ENCODE data around the gene CFI.

Gene CFI

GRCh38 chr4:109815151-109816081, 13.6 kb upstream of the CFI start, which contains the start of gene GAR1:
Gene GAR1 (plus strand): TSS chr4:109815762. CDS start chr4:109816165, 403 bp downstream.
- H3K4me3 ChIP-seq (ENCODE audit: low read depth, low read length): peak within 1 kb of the TSS; percentile 96
- TF ChIP-seq, protein P1, sequence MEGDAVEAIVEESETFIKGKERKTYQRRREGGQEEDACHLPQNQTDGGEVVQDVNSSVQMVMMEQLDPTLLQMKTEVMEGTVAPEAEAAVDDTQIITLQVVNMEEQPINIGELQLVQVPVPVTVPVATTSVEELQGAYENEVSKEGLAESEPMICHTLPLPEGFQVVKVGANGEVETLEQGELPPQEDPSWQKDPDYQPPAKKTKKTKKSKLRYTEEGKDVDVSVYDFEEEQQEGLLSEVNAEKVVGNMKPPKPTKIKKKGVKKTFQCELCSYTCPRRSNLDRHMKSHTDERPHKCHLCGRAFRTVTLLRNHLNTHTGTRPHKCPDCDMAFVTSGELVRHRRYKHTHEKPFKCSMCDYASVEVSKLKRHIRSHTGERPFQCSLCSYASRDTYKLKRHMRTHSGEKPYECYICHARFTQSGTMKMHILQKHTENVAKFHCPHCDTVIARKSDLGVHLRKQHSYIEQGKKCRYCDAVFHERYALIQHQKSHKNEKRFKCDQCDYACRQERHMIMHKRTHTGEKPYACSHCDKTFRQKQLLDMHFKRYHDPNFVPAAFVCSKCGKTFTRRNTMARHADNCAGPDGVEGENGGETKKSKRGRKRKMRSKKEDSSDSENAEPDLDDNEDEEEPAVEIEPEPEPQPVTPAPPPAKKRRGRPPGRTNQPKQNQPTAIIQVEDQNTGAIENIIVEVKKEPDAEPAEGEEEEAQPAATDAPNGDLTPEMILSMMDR (IDR thresholded peaks at IDR 0.05; ENCODE audit: borderline replicate concordance, insufficient read depth, low read depth, low read length): no peak

- TF ChIP-seq, protein P1 (IDR thresholded peaks at IDR 0.05; ENCODE audit: borderline replicate concordance, insufficient read depth, low read depth, low read length): no peak
- H3K4me3 ChIP-seq (ENCODE audit: low read depth, low read length): no peak overlapping the region
These were observed 9.9 kb upstream of the CFI start for GRCh38 chr4:109811707-109812106.

GRCh38 chr4:109810552-109811387, 9.0 kb upstream of the CFI start:
- TF ChIP-seq, protein P1 (IDR thresholded peaks at IDR 0.05; ENCODE audit: borderline replicate concordance, insufficient read depth, low read depth, low read length): no peak
- H3K4me3 ChIP-seq (ENCODE audit: low read depth, low read length): no peak overlapping the region

GRCh38 chr4:109809655-109810054, 7.9 kb upstream of the CFI start:
- H3K4me3 ChIP-seq (ENCODE audit: low read depth, low read length): no peak overlapping the region

GRCh38 chr4:109803924-109804571, 2.2 kb upstream of the CFI start:
- TF ChIP-seq, protein P1 (IDR thresholded peaks at IDR 0.05; ENCODE audit: borderline replicate concordance, insufficient read depth, low read depth, low read length): peak; percentile 39; the same call in 1 of the 2 replicates

More at GRCh38 chr4:109809655-109810054, 7.9 kb upstream of the CFI start:
- TF ChIP-seq, protein P1 (IDR thresholded peaks at IDR 0.05; ENCODE audit: borderline replicate concordance, insufficient read depth, low read depth, low read length): no peak

GRCh38 chr4:109801099-109801789, 555 bp downstream of the CFI start:
- TF ChIP-seq, protein P1 (IDR thresholded peaks at IDR 0.05; ENCODE audit: borderline replicate concordance, insufficient read depth, low read depth, low read length): no peak
- H3K4me3 ChIP-seq (ENCODE audit: low read depth, low read length): no peak overlapping the region

More at GRCh38 chr4:109803924-109804571, 2.2 kb upstream of the CFI start:
- H3K4me3 ChIP-seq (ENCODE audit: low read depth, low read length): no peak overlapping the region
